ENCODE results near the gene ABCB9.
A peak's percentile ranks its signal among the peaks of the same experiment; 100 is the strongest.

ABCB9 gene

DNA sequence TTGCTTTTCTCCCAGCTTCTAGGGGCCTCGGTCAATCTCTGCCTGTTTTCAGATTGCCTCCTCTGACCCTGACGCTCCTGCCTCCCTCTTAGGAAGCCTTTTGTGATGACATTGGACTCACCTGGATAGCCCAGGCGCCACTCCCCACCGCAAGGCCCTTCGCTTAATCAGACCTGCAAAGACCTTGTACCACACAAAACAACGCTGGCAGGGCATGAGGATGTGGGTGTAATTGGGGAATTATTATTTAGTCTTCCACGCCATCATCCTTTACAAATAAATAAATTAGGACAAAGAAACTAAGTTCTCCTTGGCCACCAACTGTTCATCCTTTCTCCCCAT lies 62.6 kb downstream of the ABCB9 start:
- no peak overlapping the region for H3K4me3 ChIP-seq (ENCODE audit: low read depth, low read length)
- TF ChIP-seq, protein P1, sequence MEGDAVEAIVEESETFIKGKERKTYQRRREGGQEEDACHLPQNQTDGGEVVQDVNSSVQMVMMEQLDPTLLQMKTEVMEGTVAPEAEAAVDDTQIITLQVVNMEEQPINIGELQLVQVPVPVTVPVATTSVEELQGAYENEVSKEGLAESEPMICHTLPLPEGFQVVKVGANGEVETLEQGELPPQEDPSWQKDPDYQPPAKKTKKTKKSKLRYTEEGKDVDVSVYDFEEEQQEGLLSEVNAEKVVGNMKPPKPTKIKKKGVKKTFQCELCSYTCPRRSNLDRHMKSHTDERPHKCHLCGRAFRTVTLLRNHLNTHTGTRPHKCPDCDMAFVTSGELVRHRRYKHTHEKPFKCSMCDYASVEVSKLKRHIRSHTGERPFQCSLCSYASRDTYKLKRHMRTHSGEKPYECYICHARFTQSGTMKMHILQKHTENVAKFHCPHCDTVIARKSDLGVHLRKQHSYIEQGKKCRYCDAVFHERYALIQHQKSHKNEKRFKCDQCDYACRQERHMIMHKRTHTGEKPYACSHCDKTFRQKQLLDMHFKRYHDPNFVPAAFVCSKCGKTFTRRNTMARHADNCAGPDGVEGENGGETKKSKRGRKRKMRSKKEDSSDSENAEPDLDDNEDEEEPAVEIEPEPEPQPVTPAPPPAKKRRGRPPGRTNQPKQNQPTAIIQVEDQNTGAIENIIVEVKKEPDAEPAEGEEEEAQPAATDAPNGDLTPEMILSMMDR (IDR thresholded peaks at IDR 0.05; ENCODE audit: low read depth, low read length, missing control alignments), result no peak
- in situ Hi-C loops (cut with HindIII; ENCODE audit: low sequenced_read_pairs), result no loop called here
- no peak for DNase-seq (ENCODE audit: low read depth)

DNA sequence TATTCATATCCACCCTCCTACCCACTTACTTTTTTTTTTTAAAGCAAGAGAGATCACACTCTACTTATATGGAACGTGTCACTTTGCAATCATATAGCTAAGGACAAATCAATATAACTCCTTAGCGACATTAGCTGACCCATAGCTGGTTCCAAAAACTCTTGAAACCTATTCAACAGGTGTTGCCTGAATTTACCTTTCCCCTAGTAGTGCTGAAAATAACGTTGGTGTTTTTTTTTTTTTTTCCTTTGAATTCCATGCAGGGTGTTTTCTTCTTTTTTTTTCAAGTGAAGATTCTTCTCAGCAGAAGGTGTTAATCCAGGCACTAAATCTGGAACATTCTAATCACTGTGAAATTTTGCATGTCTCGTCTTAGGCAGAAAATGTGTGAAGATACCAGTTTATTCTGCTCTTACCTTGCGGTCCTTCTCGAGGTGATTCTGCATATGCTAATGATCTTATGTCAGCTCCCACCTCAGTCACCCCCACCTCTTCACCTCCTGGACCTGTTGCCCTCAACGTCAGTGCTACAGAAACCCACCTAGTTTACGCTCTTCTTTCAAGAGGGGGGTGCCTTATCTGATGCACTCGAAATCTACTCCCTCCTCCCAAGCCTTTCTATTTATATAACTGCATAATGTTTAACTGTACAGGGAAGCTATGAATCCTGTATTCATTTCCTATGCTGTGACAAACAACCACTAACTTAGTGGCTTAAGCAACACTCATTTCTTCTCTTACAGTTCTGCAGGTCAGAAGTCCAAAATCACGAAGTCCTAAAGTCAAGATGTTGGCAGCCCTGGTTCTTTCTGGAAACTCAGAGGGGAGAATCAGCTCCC lies 63.2 kb downstream of the ABCB9 start:
- TF ChIP-seq, protein P1 (IDR thresholded peaks at IDR 0.05; ENCODE audit: low read depth, low read length, missing control alignments), result no peak
- DNase-seq (ENCODE audit: low read depth), result no peak
- H3K4me3 ChIP-seq (ENCODE audit: low read depth, low read length), result no peak overlapping the region
- in situ Hi-C loops (cut with HindIII; ENCODE audit: low sequenced_read_pairs), result no loop called here

DNA sequence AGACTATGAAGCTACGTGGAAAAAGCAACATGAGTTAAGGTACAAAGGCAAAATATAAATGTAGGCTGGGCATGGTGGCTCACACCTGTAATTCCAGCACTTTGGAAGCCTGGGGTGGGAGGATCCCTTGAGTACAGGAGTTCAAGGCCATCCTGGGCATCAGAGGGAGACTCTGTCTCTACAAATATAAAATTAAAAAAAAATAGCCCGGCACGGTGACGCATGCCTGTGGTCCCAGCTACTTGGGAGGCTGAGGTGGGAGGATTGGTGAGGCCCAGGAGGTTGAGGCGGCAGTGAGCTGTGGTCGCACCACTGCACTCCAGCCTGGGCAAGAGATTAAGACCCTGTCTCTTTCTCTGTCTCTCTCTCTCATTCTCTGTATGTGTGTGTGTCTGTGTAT lies 66.4 kb downstream of the ABCB9 start:
- in situ Hi-C loops (cut with HindIII; ENCODE audit: low sequenced_read_pairs), result no loop called here
- no peak for DNase-seq (ENCODE audit: low read depth)
- TF ChIP-seq, protein P1 (IDR thresholded peaks at IDR 0.05; ENCODE audit: low read depth, low read length, missing control alignments), result no peak

DNA sequence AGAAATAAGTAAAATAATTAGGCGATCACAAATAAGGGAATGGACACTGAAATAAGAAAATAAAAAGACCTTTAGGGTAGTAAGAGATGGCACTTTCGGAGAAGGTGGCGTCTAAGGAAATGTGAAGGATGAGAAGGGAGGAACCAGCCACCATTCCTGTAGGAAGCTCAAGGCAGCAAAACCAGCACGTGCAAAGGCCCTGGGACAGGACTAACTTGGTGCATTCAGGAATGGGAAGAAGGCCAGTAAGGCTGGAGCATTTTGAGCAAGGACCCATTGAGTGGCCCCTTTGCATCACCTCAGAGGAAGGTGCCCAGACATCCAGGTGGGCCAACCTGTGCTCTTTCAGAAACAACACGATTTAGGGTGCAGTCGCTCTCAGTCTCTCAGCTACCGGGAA lies 69.6 kb downstream of the ABCB9 start:
- in situ Hi-C loops (cut with HindIII; ENCODE audit: low sequenced_read_pairs), result no loop called here
- TF ChIP-seq, protein P1 (IDR thresholded peaks at IDR 0.05; ENCODE audit: low read depth, low read length, missing control alignments), result no peak
- DNase-seq (ENCODE audit: low read depth), result no peak
- no peak overlapping the region for H3K4me3 ChIP-seq (ENCODE audit: low read depth, low read length)

More for the DNA sequence above, 66.4 kb downstream of the ABCB9 start:
- no peak overlapping the region for H3K4me3 ChIP-seq (ENCODE audit: low read depth, low read length)

DNA sequence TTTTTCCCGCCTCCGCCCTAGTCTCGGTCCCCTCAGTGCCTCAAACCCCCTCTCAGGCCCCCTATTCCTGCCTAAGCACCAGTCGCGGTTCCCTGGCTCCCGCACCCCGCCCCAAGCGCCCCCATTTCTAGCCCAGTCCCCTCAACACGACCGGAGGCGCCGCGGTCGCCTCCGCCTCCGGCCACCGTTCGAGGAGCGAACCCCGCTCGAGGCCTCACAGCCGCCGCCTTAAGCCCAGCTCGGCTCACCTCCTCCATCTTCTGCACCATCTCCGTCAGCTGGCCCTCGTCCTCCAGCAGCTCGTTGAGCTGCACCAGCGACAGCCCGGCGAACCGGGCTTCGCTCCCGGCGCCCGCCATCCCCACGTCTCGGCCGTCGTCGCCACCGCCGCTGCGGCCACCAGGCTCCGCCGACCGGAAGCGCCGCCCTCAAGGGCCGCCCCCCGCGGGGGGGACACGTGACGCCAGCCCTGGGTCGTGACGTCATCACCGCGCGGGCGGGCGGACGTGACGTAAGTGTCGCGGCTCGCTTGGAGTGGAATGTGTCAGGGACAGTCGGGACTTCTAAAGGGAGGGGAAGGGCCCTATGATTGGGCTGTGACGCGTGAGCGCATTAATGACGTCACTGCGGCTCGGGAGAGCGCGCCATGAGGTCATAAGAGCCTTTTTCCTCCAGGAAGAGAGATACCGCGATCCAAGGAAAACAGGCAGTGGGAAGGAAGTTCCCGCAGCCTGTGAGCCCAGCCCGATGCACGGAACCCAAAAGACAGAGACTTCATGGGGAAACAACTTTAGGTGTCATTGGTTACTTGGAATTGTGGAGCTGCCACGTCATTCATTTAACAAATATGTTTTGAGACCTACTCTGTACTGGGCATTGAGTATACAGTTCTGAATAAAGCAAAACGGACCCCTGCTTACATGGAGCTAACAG lies 70.3 kb downstream of the ABCB9 start, which contains the start of gene VPS37B:
VPS37B (minus strand) TSS at position 421 of the 933 bp plus-strand sequence; CDS start at position 359, 62 bp downstream.
- TF ChIP-seq, protein P1 (IDR thresholded peaks at IDR 0.05; ENCODE audit: low read depth, low read length, missing control alignments), result no peak
- H3K4me3 ChIP-seq (ENCODE audit: low read depth, low read length), result peak within 1 kb of the TSS; percentile 84
- DNase-seq (ENCODE audit: low read depth), result no peak
- in situ Hi-C loops (cut with HindIII; ENCODE audit: low sequenced_read_pairs), result no loop called here

DNA sequence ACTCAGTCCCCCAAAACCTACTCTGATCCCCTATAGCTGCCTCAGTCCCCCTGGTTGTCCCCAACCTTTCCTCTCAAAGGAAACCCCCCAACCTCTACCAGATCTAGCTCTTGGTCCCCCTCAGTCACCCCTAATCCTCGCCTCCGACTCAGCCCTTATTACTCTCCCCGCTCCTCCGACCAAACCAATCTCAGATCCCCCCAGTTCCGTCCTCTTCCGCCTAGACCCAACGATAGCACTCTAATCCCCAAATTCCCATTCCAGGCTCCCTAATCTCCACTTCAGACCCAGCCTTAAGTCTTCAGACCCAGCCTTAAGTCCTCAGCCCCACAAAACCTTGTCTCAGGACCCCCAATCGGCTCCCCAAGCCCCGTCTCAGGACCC lies 71.0 kb downstream of the ABCB9 start:
- TF ChIP-seq, protein P1 (IDR thresholded peaks at IDR 0.05; ENCODE audit: low read depth, low read length, missing control alignments), result no peak
- in situ Hi-C loops (cut with HindIII; ENCODE audit: low sequenced_read_pairs), result no loop called here
- peak overlapping the region; percentile 84 for H3K4me3 ChIP-seq (ENCODE audit: low read depth, low read length)
- DNase-seq (ENCODE audit: low read depth), result no peak
